Bladder microvascular endothelial cell (primary cell): Measurements from ENCODE around the gene CPLX3. TPM values are rescaled to one million over a fixed set of nuclear protein-coding genes. Genes with fewer than 3 reads are reported as not detected.

Experiments used
- total RNA-seq: library from RNA; depleted of rRNA; stranded (reverse); fragments of >200 nt; gene quantifications from 2 replicates; pipeline ENCODE4 v1.2.3, GENCODE V29; 2014

CPLX3 gene
- not detected in 2 replicates for total RNA-seq

DNA sequence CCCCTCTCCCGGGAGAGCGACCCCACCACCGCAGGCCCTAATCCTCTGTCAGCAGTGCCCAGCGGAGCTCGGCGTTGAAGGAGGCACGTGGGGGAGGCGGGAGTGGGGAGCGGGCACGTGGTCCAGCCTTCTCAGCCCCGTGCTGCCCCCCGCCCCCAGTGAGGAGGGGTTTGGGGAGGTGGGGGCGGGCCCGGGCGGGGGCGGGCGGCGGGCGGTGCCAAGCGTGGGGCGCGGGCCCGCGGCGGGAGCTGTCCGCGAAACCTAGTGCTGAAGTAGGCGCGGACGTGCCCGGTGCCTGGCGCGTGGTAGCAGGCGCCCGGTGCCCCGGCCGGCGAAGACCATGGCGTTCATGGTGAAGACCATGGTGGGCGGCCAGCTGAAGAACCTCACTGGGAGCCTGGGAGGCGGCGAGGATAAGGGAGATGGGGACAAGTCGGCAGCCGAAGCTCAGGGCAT is at the start of gene CPLX3:
Gene CPLX3, plus strand, starts transcription at position 264 of the 456 bp plus-strand sequence. Its CDS starts 77 bp downstream, at position 341.

GRCh38 chr15:74781431-74782258 is 44.8 kb upstream of the CPLX3 start, which contains the start of gene CSK:
Gene CSK (plus strand): TSS chr15:74782080. CDS start chr15:74798298, 16,218 bp downstream.

DNA sequence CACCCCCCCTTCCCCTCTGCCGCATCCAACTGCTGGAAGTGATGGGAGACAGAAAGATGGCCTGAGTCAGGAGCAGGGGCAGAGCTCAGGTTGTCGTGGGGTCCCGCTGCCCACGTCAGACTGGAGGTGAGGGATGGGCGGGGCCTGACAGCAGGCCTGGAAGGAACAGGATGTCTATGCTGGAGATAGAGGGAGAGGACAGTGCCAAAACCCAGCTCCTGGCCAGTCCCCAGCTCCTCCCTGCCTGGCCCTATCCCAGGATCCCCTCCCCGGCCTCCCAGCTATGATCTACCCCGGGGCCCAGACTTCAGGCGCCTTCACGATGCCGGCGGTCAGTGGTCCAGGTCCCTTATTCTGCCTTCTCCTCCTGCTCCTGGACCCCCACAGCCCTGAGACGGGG is 13.9 kb upstream of the CPLX3 start, which contains the start of gene LMAN1L:
Gene LMAN1L, plus strand, starts transcription at position 303 of the 400 bp plus-strand sequence. Its CDS starts 20 bp downstream, at position 323.

GRCh38 chr15:74842581-74843444 is 16.4 kb downstream of the CPLX3 start, which contains the start of gene ULK3:
Gene ULK3 (minus strand): TSS chr15:74843156. CDS start chr15:74843105, 51 bp downstream.

DNA sequence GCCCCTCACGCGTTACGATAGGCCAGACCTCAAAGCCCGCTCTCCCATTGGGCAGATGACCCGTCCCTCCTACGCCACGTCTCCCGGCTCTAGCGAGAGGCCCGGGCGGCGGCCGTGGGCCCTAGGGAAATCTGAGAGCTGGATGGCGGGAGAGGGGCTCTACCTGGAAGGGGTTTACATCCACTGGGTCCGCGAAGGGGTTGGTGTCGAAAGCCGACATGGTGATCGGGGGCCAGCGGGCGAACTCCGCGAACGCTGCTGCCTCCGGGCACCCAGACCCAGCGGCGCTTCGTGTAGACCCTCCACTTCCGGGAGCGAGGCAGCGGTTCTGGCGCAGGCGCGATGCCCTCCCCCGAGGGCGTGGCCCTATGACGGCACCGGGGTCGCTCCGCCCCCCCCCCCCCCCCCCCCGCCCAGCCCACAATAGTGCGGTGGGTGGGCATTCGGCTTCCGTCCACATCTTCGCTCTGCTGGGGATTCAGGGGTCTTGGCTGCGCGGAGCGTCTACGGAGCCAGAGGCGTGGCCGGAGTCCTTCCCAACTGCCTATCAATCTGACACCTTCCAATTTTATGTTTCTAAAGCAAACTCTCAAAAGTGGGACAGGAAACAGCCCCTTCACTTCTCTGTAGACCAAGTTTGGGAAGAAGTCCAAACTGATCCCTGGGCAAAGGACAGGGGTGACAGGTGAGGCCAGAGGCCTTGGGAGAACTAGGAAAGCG is 46.8 kb downstream of the CPLX3 start, which contains the start of gene SCAMP2:
Gene SCAMP2, minus strand, starts transcription at position 330 of the 720 bp plus-strand sequence. Its CDS starts 110 bp downstream, at position 220.

Other genes starting within 250 kb of the CPLX3 start
- 41.6 and 70.8 TPM in 2 replicates for gene CLK3, start 210.8 kb upstream of the CPLX3 start, total RNA-seq
- gene EDC3, start 130.6 kb upstream of the CPLX3 start, total RNA-seq, result 10.0 and 29.5 TPM in 2 replicates
- 22.8 and 31.5 TPM in 2 replicates for gene CYP1A1, start 101.1 kb upstream of the CPLX3 start, total RNA-seq
- not detected in 2 replicates for gene CYP1A2, start 77.8 kb upstream of the CPLX3 start, total RNA-seq
- 29.6 and 87.0 TPM in 2 replicates for gene CSK, start 44.5 kb upstream of the CPLX3 start, total RNA-seq
- 0.13 TPM in 1 of 2 replicates, not detected in the other for gene LMAN1L, start 13.8 kb upstream of the CPLX3 start, total RNA-seq
- 13.3 and 33.2 TPM in 2 replicates for gene ULK3, start 16.5 kb downstream of the CPLX3 start, total RNA-seq
- gene SCAMP2, start 46.7 kb downstream of the CPLX3 start, total RNA-seq, result 12.1 and 31.5 TPM in 2 replicates
- gene MPI, start 63.4 kb downstream of the CPLX3 start, total RNA-seq, result 22.3 and 54.6 TPM in 2 replicates
- 29.6 and 44.9 TPM in 2 replicates for gene FAM219B, start 80.2 kb downstream of the CPLX3 start, total RNA-seq
- 50.3 and 70.5 TPM in 2 replicates for gene COX5A, start 111.4 kb downstream of the CPLX3 start, total RNA-seq
- gene RPP25, start 130.1 kb downstream of the CPLX3 start, total RNA-seq, result 10.6 and 11.2 TPM in 2 replicates
- gene SCAMP5, start 168.9 kb downstream of the CPLX3 start, total RNA-seq, result 5.3 and 5.9 TPM in 2 replicates
- gene PPCDC, start 197.0 kb downstream of the CPLX3 start, total RNA-seq, result 12.0 and 12.3 TPM in 2 replicates